Stimulated activated naive CD8-positive, alpha-beta T cell treated with anti-CD3 and anti-CD28 coated beads, Interleukin-15, amount 100 ng/mL, for 72 hours (primary cell): Measurements from ENCODE around the gene SLC34A3.

Source experiments
- ATAC-seq: fragments of 150-1000 bp; cut with Tn5 transposase; 2 replicates; pipeline ENCODE4 v1.10.0; 2021; ENCODE audit warnings: mild to moderate bottlenecking, moderate library complexity
- DNase-seq, 2 donors: peaks; one replicate each; pipeline ENCODE4 v3.0.0; 2021 to 2022
- H3K27ac Mint-ChIP-seq, 2 donors: one replicate each; pipeline ENCODE4 v1.8.0; 2022; ENCODE audit warnings: mild to moderate bottlenecking in 2 of 2, mixed read lengths in 2 of 2, moderate library complexity in 2 of 2
- H3K27me3 Mint-ChIP-seq: one replicate; pipeline ENCODE4 v1.8.0; 2022; ENCODE audit warnings: mixed read lengths
- H3K4me1 Mint-ChIP-seq: one replicate; pipeline ENCODE4 v1.8.0; 2022; ENCODE audit warnings: mild to moderate bottlenecking, mixed read lengths
- H3K4me3 Mint-ChIP-seq, 2 donors: one replicate each; pipeline ENCODE4 v1.8.0; 2022; ENCODE audit warnings: mild to moderate bottlenecking in 2 of 2, mixed read lengths in 2 of 2, moderate library complexity in 1 of 2
- H3K9me3 Mint-ChIP-seq, 2 donors: one replicate each; pipeline ENCODE4 v1.8.0; 2022; ENCODE audit warnings: mixed read lengths in 2 of 2

Gene SLC34A3

GRCh38 chr9:137205126-137206069 lies 25.3 kb upstream of the SLC34A3 start, which contains the start of the genes NDOR1 and TMEM203:
NDOR1 (plus strand) TSS chr9:137205700; CDS start chr9:137205778, 78 bp downstream.
TMEM203 (minus strand) TSS chr9:137205648; CDS start chr9:137205414, 234 bp downstream.
- Mint-ChIP-seq H3K27me3 (no peaks in the 10 kb centered on the region), H3K9me3 (no peaks in the 10 kb centered on the region), H3K4me3 (peak within 1 kb of the TSS; percentile 95 to 98), H3K4me1 (peaks cover 69% of the 10 kb centered on the region), H3K27ac (peak within 1 kb of the TSS; percentile 96 to 97)
- DNase-seq (peak; percentile 88 to 92), ATAC-seq (peak; percentile 71)

- H3K4me1 Mint-ChIP-seq, result peaks cover 60% of the 10 kb centered on the region
- no peak for DNase-seq
Observed at GRCh38 chr9:137206602-137207001, 24.1 kb upstream of the SLC34A3 start.

DNA sequence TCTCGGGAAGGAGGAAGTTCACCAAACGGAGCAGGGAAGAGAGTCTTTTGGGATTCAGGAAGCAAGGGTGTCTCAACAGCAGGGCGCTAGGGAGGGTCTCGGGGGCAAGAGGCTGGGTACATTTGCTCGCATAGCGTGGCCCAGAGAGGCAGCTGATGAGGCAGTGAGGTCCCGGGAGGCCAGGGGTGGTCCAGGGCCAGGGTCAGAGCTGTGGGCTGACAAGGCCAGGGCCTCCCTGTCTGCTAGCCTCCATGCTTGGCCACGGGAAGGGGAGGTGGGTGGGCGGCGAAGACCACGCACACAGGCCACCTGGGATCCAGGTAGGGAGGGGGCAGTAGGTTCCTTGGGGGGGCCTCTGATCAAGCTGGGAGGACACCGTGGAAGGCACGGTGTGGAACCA lies 19.2 kb upstream of the SLC34A3 start:
- Mint-ChIP-seq H3K4me3 (no peak overlapping the region), H3K9me3 (no peaks in the 10 kb centered on the region), H3K27ac (peak overlapping the region in 1 of 2 donors; percentile 7), H3K4me1 (peaks cover 18% of the 10 kb centered on the region), H3K27me3 (no peaks in the 10 kb centered on the region)
- DNase-seq (no peak), ATAC-seq (peak; percentile 19)

More at GRCh38 chr9:137206602-137207001, 24.1 kb upstream of the SLC34A3 start:
- Mint-ChIP-seq H3K27ac (peak overlapping the region; percentile 96 to 97), H3K27me3 (no peaks in the 10 kb centered on the region), H3K9me3 (no peaks in the 10 kb centered on the region), H3K4me3 (peak overlapping the region; percentile 95 to 98)
- no peak for ATAC-seq

DNA sequence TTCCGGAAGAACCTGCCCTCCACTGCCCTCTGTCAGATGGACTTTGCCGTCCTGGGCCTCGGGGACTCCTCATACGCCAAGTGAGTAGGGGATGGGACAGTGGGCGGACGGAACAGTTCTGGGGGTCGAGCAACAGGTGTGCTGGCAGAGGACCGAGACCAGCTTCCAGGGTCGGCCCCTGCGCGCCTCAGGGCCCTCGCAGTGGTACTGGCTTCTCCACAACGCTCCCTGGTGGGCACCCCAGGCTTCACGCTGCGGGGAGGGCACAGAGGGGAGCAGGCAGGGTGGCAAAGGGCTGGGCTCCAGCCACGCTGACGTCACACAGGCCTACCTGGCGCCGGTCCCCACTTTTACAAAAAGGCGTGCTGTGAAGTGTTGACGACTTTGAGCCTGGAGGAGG lies 18.2 kb upstream of the SLC34A3 start:
- Mint-ChIP-seq H3K27me3 (no peaks in the 10 kb centered on the region), H3K27ac (no peak overlapping the region), H3K4me1 (peaks cover 8% of the 10 kb centered on the region), H3K4me3 (no peak overlapping the region), H3K9me3 (no peaks in the 10 kb centered on the region)
- ATAC-seq (no peak), DNase-seq (no peak)

GRCh38 chr9:137213160-137214060 lies 17.3 kb upstream of the SLC34A3 start:
- ATAC-seq (peak; percentile 32), DNase-seq (no peak)
- no peak overlapping the region for H3K27ac Mint-ChIP-seq
- H3K27me3 Mint-ChIP-seq, result no peaks in the 10 kb centered on the region
- H3K4me3 Mint-ChIP-seq, result no peak overlapping the region
- no peaks in the 10 kb centered on the region for H3K9me3 Mint-ChIP-seq
- peaks cover 5% of the 10 kb centered on the region for H3K4me1 Mint-ChIP-seq

DNA sequence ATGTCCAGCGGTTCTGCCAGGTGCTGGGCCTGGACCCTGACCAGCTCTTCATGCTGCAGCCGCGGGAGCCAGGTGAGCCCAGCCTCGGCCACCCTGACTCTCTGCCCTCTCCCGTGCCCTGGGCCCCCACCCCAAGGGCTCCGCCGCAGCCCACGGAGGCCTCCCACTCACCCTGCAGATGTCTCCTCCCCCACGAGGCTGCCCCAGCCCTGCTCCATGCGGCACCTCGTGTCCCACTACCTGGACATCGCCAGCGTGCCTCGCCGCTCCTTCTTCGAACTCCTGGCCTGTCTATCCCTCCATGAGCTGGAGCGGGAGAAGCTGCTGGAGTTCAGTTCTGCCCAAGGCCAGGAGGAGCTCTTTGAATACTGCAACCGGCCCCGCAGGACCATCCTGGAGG lies 16.1 kb upstream of the SLC34A3 start:
- ATAC-seq (no peak), DNase-seq (no peak)
- no peaks in the 10 kb centered on the region for H3K27me3 Mint-ChIP-seq
- H3K9me3 Mint-ChIP-seq, result no peaks in the 10 kb centered on the region
- H3K4me3 Mint-ChIP-seq, result no peak overlapping the region
- no peak overlapping the region for H3K27ac Mint-ChIP-seq
- no peaks in the 10 kb centered on the region for H3K4me1 Mint-ChIP-seq

- Mint-ChIP-seq H3K9me3 (no peaks in the 10 kb centered on the region), H3K4me3 (no peak overlapping the region), H3K27ac (peak overlapping the region in 1 of 2 donors; percentile 33), H3K27me3 (no peaks in the 10 kb centered on the region), H3K4me1 (no peaks in the 10 kb centered on the region)
- no peak for DNase-seq
- no peak for ATAC-seq
Observed at GRCh38 chr9:137215196-137215986, 15.3 kb upstream of the SLC34A3 start.

DNA sequence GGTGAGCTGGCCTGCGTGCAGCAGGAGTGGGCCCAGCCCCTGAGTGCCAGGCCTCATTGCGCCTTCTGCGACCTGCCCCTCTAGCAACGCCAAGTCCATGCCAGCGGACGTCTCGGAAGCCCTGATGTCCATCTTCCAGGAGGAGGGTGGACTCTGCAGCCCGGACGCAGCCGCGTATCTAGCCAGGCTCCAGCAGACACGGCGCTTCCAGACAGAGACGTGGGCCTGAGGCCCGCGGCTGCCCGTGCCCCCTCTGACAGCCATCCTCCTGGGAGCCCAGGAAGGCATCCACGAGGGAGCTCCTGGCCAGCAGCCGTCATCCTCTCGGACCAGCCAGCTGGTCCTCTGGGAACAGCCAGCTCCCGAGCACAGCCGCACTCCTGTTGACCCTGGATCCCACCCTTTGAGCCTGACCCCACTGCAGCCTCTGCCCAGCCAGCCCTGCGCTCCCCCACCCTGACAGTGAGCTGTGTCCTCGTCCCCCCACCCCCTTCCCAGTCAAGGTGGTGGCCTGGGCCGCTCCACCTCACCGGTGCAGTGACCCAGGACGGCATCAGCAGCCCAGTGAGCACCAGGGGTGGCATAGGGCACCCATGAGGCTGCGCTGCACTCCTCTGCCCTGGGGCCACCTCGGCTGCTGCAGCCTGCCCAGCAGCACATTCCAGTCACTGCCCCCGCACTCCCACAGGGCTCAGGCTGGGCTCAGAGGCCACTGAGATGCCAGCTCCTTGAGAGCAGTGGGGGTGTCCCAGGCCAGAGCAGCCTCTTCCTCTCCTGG lies 14.3 kb upstream of the SLC34A3 start:
- no peak overlapping the region for H3K4me3 Mint-ChIP-seq
- no peaks in the 10 kb centered on the region for H3K27me3 Mint-ChIP-seq
- no peak for ATAC-seq
- H3K4me1 Mint-ChIP-seq, result no peaks in the 10 kb centered on the region
- DNase-seq, result no peak
- no peak overlapping the region for H3K27ac Mint-ChIP-seq
- no peaks in the 10 kb centered on the region for H3K9me3 Mint-ChIP-seq

DNA sequence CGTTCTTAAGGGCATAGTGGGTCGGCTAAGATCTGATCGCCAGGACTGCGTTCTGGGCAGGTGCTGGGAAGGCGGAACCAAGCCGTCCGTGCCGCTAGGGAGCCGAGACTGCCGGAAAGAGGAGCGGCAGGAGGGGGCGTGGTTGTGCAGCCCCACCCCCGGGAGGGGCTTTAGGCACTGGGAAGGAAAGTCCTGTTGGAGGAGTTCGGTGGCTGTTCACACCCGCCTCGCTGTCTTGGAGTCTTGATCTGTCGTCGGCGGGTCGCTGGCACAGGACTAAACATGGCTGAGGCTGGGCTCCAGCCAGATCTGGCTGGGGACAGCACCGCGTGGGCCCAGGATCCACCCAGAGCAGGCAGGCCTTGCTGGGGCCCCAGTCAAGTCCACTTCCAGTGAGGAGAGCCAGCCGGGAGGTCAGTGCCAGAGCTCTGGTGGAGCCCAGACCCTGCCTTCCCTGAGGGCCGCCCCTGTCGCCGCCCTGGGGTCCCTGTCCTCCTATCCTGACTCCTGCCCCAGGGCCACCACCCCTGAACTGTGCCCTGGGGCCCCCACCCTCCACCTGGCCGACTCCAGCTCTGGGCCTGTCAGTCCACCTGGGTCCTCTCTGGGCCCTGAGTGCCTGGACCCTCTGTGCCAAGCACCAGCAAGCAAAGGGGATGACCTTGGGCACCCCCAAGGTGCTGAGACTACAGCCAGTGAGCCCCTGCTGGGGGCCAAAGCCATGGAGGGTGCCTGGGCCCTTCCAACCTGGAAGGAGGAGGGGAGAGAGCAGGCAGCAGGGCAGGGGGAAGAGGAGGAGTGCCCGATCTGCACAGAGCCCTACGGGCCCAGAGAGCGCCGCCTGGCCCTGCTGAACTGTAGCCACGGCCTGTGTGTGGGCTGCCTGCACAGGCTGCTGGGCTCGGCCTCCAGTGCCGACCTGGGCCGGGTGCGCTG lies 13.2 kb upstream of the SLC34A3 start:
- ATAC-seq (no peak), DNase-seq (no peak)
- no peak overlapping the region for H3K4me3 Mint-ChIP-seq
- H3K9me3 Mint-ChIP-seq, result no peaks in the 10 kb centered on the region
- no peaks in the 10 kb centered on the region for H3K4me1 Mint-ChIP-seq
- H3K27ac Mint-ChIP-seq, result no peak overlapping the region
- H3K27me3 Mint-ChIP-seq, result no peaks in the 10 kb centered on the region

GRCh38 chr9:137218212-137218753 lies 12.4 kb upstream of the SLC34A3 start:
- Mint-ChIP-seq H3K4me3 (no peak overlapping the region), H3K4me1 (peaks cover 6% of the 10 kb centered on the region), H3K27me3 (no peaks in the 10 kb centered on the region), H3K27ac (no peak overlapping the region), H3K9me3 (no peaks in the 10 kb centered on the region)
- ATAC-seq (no peak), DNase-seq (no peak)

GRCh38 chr9:137218754-137219271 lies 11.9 kb upstream of the SLC34A3 start:
- Mint-ChIP-seq H3K4me3 (no peak overlapping the region), H3K4me1 (peaks cover 6% of the 10 kb centered on the region), H3K27me3 (no peaks in the 10 kb centered on the region), H3K9me3 (no peaks in the 10 kb centered on the region), H3K27ac (no peak overlapping the region)
- no peak for ATAC-seq
- DNase-seq, result no peak

DNA sequence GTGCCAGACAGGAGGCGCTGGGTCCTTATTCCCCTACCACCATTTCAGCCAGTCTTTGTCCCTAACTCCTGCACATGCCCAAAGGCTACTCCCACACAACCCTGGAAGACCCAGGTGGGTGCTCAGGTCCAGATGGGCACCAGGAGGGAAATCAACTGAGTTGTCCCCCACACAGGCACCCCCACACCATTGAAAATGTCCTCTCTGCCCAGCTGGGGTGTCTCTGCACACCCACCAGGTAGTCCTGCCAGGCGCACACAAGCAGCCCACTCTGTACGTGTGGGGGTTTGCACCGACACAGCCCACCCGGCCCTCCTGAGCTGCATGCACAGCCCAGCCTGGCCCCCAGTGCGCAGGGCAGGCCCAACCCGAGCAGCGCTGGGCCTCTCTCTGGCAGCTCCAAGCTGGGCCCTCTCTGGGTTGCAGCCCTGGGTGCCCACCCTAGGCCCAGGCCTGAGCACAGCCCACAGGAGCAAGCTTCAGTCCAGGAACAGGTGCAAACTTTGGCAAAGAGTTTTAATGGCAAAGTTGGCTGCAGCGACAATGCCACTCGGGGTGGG lies 10.9 kb upstream of the SLC34A3 start:
- DNase-seq, result no peak
- no peak for ATAC-seq
- H3K4me3 Mint-ChIP-seq, result peak overlapping the region; percentile 16 to 47
- H3K9me3 Mint-ChIP-seq, result no peaks in the 10 kb centered on the region
- H3K27ac Mint-ChIP-seq, result peak overlapping the region; percentile 61 to 64
- peaks cover 16% of the 10 kb centered on the region for H3K4me1 Mint-ChIP-seq
- no peaks in the 10 kb centered on the region for H3K27me3 Mint-ChIP-seq
